ENCODE measurements around the gene EYA2. TPM values are rescaled to one million over a fixed set of nuclear protein-coding genes. Genes with fewer than 3 reads are reported as not detected.
"Not testable (repeated sequence)": the region's sequence is repeated elsewhere in the genome, so short reads cannot be mapped to it uniquely, and the experiment has no call there.

EYA2 gene
- total RNA-seq, 4 donors from 2014 or later = 8.9 to 18.0 (median 9.5) TPM

DNA sequence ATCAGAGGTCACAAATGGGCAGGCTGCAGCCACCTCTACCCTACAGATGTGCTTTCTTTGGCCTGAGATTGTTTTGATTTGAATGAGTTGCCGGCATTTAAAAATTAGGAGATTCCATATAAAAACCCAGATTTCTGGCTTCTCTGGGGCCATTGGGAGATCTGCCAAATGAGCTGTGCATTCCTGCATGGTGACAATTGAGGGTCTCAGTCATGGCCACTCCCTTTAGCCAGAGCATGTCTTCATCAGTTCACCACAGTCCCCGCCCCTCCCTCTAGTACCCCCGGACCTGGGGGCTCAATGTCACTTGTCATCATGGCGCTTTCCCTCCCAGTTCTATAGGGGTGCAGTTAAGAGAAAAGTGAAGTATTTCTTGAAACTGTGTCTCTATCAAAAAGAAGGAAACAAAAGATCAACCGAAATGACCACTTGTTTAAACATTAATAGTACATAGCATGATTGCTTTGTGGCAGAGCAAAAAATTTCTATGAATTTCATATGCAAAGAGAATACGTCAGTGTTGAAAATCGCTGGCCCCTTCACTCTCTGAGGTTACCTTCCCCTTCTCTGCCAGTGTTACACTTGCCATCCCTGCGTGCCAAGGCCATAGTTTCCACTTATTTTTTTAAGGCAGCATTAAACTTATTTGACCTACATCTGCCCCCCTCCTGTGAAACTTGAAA, 21.1 kb downstream of the EYA2 start:
- TF ChIP-seq, protein P1, sequence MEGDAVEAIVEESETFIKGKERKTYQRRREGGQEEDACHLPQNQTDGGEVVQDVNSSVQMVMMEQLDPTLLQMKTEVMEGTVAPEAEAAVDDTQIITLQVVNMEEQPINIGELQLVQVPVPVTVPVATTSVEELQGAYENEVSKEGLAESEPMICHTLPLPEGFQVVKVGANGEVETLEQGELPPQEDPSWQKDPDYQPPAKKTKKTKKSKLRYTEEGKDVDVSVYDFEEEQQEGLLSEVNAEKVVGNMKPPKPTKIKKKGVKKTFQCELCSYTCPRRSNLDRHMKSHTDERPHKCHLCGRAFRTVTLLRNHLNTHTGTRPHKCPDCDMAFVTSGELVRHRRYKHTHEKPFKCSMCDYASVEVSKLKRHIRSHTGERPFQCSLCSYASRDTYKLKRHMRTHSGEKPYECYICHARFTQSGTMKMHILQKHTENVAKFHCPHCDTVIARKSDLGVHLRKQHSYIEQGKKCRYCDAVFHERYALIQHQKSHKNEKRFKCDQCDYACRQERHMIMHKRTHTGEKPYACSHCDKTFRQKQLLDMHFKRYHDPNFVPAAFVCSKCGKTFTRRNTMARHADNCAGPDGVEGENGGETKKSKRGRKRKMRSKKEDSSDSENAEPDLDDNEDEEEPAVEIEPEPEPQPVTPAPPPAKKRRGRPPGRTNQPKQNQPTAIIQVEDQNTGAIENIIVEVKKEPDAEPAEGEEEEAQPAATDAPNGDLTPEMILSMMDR (IDR thresholded peaks at IDR 0.05) = no peak
- no peak for DNase-seq (ENCODE audit: low spot score)

DNA sequence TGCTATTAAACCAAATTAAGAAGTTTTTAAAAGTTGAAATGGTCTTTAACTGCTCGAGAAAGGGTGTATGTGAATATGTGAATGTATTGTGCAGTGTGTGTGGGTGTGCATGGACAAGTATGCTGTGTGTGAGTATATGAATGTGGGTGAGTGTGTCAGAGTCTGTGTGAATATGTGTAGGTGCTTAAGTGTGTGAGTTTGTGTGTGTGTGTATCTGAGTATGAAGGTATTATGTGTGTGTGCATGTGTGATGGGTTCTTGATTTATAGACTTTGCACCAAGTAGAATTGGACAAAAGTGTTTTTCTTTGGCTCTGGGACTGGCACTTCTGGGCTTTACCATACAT, 21.6 kb downstream of the EYA2 start:
- TF ChIP-seq, protein P1 (IDR thresholded peaks at IDR 0.05) = no peak
- no peak for ATAC-seq (ENCODE audit: low FRiP score)

More for the DNA sequence above, 21.1 kb downstream of the EYA2 start:
- no peak for ATAC-seq (ENCODE audit: low FRiP score)

DNA sequence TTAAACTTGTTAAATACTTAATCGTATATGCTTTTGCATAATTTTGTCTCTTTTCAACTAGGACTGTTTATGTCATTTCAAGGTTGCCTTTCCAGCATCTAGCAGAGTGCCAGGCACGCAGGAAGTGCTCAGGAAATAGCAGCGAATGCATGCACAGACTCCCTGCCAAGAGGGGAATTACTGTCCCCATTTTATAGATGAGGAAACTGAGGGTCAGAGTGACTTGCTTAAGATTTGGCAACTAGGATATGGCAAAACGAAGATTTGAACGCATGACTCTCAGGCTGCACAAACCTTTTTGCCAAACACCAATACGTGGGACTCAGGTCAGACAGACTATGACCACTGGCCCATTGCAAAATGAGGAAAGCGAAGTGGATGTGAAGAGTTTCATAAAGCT, 22.5 kb downstream of the EYA2 start:
- TF ChIP-seq, protein P1 (IDR thresholded peaks at IDR 0.05) = no peak
- no peak for ATAC-seq (ENCODE audit: low FRiP score)
- no peak for DNase-seq (ENCODE audit: low spot score)

More for the DNA sequence above, 21.6 kb downstream of the EYA2 start:
- DNase-seq (ENCODE audit: low spot score) = no peak

DNA sequence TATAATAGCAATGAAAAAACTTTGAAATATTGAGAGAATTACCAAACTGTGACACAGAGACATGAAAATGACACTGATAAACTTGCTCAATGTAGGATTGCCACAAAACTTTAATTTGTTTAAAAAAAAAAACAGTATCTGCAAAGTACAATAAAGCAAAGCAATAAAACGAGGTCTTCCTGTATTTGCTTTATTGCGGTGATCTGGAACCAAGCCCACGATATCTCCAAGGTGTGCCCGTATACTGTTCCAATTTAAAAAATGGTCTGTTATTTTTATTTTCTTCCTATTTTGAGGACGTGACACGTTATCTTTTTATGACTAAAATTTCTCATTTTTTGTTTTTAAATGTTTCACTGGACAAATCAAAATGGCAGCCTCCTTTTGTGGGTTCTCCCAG, 25.5 kb downstream of the EYA2 start:
- TF ChIP-seq, protein P1 (IDR thresholded peaks at IDR 0.05) = no peak
- ATAC-seq (ENCODE audit: low FRiP score) (no peak), DNase-seq (ENCODE audit: low spot score) (no peak)

DNA sequence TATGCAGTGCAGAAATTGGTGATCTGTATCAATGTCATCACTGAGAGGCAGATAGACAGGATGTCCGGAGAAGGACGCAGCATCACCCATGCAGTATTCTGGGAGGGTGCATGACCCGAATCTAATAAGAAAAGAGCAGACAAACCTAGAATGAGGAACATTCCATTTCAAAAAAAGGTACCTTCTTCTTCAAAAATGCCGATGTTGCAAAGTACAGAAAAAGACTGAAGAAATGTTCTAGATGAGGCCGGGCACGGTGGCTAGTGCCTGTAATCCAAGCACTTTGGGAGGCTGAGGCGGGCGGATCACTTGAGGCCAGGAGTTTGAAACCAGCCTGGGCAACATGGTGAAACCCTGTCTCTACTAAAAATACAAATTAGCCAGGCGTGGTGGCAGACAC, 28.2 kb downstream of the EYA2 start:
- DNase-seq (ENCODE audit: low spot score); ATAC-seq (ENCODE audit: low FRiP score): not testable (repeated sequence)

DNA sequence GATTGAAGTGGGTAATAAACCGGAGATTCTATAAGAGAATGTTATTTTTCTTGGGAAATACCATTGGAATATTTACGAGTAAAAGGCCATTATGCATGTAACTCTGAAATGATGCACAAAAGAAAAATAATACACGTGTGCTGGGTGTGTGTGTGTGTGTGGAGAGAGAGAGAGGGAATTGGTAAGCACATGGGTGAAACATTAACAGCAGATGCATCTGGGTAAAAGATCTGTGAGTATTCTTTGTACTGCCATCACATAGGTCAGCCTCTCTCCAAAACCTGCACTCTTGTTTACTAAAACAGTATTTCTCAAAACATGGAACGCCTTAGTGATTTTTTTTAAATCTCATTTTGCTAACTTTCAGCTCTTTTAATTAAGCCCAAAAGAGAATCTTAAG, 28.9 kb downstream of the EYA2 start:
- ATAC-seq (ENCODE audit: low FRiP score) (no peak), DNase-seq (ENCODE audit: low spot score) (no peak)

DNA sequence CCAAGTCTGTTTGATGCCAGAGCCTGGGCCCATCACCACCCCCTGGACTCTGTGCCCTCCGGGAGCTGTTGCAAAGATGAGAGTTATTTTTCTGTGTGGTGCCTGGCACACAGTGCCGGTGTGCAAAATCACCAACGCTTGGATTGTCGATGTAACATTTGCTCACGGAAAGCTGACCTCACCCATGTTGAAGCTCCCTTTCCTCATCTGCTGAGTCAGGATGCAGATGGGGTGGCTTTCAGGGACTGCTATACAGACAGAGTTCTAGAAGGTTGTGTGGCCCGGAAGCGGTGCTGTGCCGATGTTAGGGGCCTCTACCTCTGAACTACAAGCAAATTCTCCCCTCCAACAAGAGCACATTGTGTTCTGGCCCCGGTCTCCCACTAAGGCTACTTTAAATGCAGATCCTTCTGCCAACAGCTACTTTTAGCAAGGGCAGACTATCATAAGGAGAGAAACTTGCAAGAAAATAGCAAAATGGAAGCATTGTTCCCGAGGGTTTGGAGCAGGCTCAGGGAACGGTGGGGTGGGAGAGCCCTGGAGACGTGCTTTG, 34.0 kb downstream of the EYA2 start:
- TF ChIP-seq, protein P1 (IDR thresholded peaks at IDR 0.05) = no peak
- DNase-seq (ENCODE audit: low spot score) = no peak
- no peak for ATAC-seq (ENCODE audit: low FRiP score)

More for the DNA sequence above, 28.9 kb downstream of the EYA2 start:
- TF ChIP-seq, protein P1 (IDR thresholded peaks at IDR 0.05) = no peak
